Measurements from ENCODE around the gene STATH.
"Not testable (repeated sequence)": the region's sequence is repeated elsewhere in the genome, so short reads cannot be mapped to it uniquely, and the experiment has no call there.

- not testable (repeated sequence) for TF ChIP-seq CTCF, EP300 (IDR thresholded peaks at IDR 0.05)
These were observed 23.2 kb downstream of the STATH start for GRCh38 chr4:70019006-70019405.
